Hair follicle dermal papilla cell (primary cell): Measurements from ENCODE around the gene SCTR. TPM values are rescaled to one million over a fixed set of nuclear protein-coding genes. Genes with fewer than 3 reads are reported as not detected.

Source experiments
- total RNA-seq: library from RNA; depleted of rRNA; stranded (reverse); fragments of >200 nt; gene quantifications from 2 replicates; pipeline ENCODE4 v1.2.3, GENCODE V29; 2012

SCTR gene
- total RNA-seq, result not detected in 2 replicates

GRCh38 chr2:119523952-119524694 lies at the start of gene SCTR:
Gene SCTR, minus strand, starts transcription at chr2:119524483. Its CDS starts 257 bp downstream, at chr2:119524226.

GRCh38 chr2:119544075-119544938 lies 20.0 kb upstream of the SCTR start, which contains the start of gene CFAP221:
Gene CFAP221, plus strand, starts transcription at chr2:119544449. Its CDS starts 1,683 bp downstream, at chr2:119546132.

DNA sequence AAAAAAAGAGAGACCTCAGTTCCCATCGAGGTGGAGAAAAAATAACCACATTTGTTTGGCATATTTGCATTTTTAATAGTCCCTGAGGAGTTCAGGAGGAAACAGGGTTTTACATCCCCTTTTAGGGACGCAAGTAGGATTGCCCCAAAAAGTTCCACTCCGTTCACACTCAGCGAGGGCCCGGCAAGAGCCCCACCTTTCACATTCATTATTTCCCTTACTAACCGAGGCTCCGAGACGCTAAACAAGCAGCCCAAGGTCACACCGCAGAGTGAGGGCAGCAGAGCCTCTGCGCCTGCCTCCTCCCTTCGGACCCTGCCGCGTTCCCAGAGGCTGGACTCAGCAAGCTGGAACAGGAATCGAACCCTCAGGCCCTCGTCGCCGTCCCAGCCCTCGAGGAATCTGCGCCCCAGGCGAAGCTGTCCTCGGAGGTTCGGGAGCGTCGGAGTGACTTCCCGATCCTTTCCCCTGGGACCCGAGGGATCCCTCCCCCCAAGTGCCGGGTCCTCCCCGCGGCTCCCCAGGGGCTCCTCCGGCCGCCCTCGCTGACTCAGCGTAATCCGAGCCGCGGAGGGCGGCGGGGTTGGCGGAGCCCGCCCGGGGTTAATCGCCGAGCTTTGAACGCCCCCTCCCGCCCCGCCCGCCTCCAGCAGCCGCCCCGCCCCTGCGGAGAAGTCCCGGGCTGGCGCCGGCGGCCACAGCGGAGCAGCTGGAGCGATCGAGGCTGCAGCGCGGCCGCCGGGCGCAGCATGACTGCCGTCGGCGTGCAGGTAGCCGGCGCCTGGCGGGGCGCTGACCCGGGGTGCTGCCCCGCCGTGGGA lies 92.9 kb downstream of the SCTR start, which contains the start of gene TMEM37:
TSS of gene TMEM37 (plus strand) at position 700 of the 821 bp plus-strand sequence. CDS start at position 750, 50 bp downstream.

Other genes starting within 250 kb of the SCTR start
- gene C2orf76, start 157.6 kb downstream of the SCTR start, total RNA-seq, result 7.0 and 9.8 TPM in 2 replicates
- gene DBI, start 157.5 kb downstream of the SCTR start, total RNA-seq, result 71.2 and 91.3 TPM in 2 replicates
- 0.32 TPM in 1 of 2 replicates, not detected in the other for gene TMEM37, start 92.6 kb downstream of the SCTR start, total RNA-seq
- 0.32 and 0.36 TPM in 2 replicates for gene CFAP221, start 20.0 kb upstream of the SCTR start, total RNA-seq
- 10.1 and 10.3 TPM in 2 replicates for gene TMEM177, start 154.7 kb upstream of the SCTR start, total RNA-seq
- gene PTPN4, start 235.4 kb upstream of the SCTR start, total RNA-seq, result 17.2 and 23.4 TPM in 2 replicates